Activated CD4-positive, alpha-beta T cell treated with anti-CD3 and anti-CD28 coated beads, Interleukin-2, amount 10 ng/mL, durations not matched to agents 24 days and 14 days (primary cell): ENCODE measurements around the gene GNAQ. TPM values are rescaled to one million over a fixed set of nuclear protein-coding genes. Genes with fewer than 3 reads are reported as not detected.
"Not testable (repeated sequence)": the region's sequence is repeated elsewhere in the genome, so short reads cannot be mapped to it uniquely, and the experiment has no call there.

Source experiments
- DNase-seq: peaks from one replicate; pipeline ENCODE4 v3.0.0; 2022
- H3K27ac Mint-ChIP-seq: one replicate; pipeline ENCODE4 v1.8.0; 2022; ENCODE audit warnings: mild to moderate bottlenecking, mixed read lengths
- H3K27me3 Mint-ChIP-seq: one replicate; pipeline ENCODE4 v1.8.0; 2022; ENCODE audit warnings: mixed read lengths
- H3K36me3 Mint-ChIP-seq: one replicate; pipeline ENCODE4 v1.8.0; 2022; ENCODE audit warnings: low read depth, mild to moderate bottlenecking, mixed read lengths
- H3K4me1 Mint-ChIP-seq: one replicate; pipeline ENCODE4 v1.8.0; 2021; ENCODE audit warnings: mixed read lengths
- H3K4me3 Mint-ChIP-seq: one replicate; pipeline ENCODE4 v1.8.0; 2022; ENCODE audit warnings: mild to moderate bottlenecking, moderate library complexity, mixed read lengths
- H3K9me3 Mint-ChIP-seq: one replicate; pipeline ENCODE4 v1.8.0; 2021; ENCODE audit warnings: mixed read lengths
- intact Hi-C: fragments of 100-400 bp; cut with micrococcal nuclease; formaldehyde crosslinking; loops from one replicate; pipeline ENCODE4 v1.15.1; 2023
- total RNA-seq: library from RNA; stranded (reverse); gene quantifications from 2 replicates; pipeline ENCODE4 v1.2.3, GENCODE V29; 2022

Gene GNAQ
- total RNA-seq, 1 donor from 2014 or later, result 22.7 TPM

GRCh38 chr9:77708064-77708815, 323.4 kb downstream of the GNAQ start:
- Mint-ChIP-seq H3K27ac (no peak overlapping the region), H3K4me1 (peaks cover 9% of the 10 kb centered on the region), H3K4me3 (no peak overlapping the region), H3K27me3 (no peaks in the 10 kb centered on the region), H3K36me3 (peaks cover 1% of the 10 kb centered on the region), H3K9me3 (peaks cover 21% of the 10 kb centered on the region)
- no peak for DNase-seq
- intact Hi-C loops, result no loop called here

GRCh38 chr9:77707383-77708063, 324.1 kb downstream of the GNAQ start:
- intact Hi-C loops, result no loop called here
- no peak for DNase-seq
- Mint-ChIP-seq H3K27me3 (no peaks in the 10 kb centered on the region), H3K4me1 (peaks cover 6% of the 10 kb centered on the region), H3K36me3 (peaks cover 1% of the 10 kb centered on the region), H3K27ac (no peak overlapping the region), H3K9me3 (peaks cover 21% of the 10 kb centered on the region), H3K4me3 (no peak overlapping the region)

DNA sequence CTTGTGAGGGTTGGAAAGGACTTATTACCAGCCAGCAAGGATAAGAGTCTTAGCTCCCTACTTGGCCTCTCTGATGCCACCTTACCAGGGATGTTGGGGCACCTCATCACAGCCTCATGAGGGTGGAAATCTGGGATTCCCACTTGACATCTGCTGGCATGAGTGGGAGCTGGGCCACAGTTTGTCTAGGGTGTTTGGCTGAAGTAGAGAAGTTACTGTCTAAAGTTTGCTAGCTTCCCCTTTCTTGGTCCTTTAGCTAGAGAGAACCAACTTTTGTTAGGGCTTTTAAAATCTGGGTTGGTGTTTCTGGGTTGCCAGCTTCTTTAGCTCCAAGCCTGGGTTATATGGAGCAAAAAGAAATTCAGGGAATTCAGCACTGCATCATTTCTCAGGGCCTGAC, 326.0 kb downstream of the GNAQ start:
- peaks cover 24% of the 10 kb centered on the region for H3K9me3 Mint-ChIP-seq
- intact Hi-C loops, result no loop called here
- H3K27ac Mint-ChIP-seq, result no peak overlapping the region
- H3K4me1 Mint-ChIP-seq, result peaks cover 2% of the 10 kb centered on the region
- no peak for DNase-seq
- H3K36me3 Mint-ChIP-seq, result peaks cover 1% of the 10 kb centered on the region
- H3K4me3 Mint-ChIP-seq, result no peak overlapping the region
- H3K27me3 Mint-ChIP-seq, result peaks cover under 1% of the 10 kb centered on the region

DNA sequence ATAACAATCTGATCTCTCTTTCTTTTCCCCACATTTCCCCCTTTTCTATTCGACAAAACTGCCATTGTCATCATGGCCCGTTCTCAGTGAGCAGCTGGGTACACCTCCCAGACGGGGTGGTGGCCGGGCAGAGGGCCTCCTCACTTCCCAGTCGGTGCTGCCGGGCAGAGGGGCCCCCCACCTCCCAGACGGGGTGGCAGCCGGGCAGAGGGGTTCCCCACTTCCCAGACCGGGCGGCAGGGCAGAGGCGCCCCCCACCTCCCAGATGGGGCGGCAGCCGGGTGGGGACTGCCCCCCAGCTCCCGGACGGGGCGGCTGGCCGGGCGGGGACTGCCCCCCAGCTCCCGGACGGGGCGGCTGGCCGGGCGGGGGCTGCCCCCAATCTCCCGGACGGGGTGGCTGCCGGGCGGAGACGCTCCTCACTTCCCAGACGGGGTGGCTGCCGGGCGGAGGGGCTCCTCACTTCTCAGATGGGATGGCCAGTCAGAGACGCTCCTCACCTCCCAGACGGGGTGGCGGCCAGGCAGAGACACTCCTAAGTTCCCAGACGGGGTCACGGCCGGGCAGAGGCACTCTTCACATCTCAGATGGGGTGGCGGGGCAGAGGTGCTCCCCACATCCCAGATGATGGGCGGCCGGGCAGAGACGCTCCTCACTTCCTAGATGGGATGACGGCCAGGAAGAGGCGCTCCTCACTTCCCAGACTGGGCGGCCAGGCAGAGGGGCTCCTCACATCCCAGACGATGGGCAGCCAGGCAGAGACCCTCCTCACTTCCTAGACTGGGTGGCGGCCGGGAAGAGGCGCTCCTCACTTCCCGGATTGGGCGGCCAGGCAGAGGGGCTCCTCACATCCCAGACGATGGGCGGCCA, 328.9 kb downstream of the GNAQ start:
- H3K27ac Mint-ChIP-seq, H3K4me1 Mint-ChIP-seq, H3K27me3 Mint-ChIP-seq, DNase-seq, H3K9me3 Mint-ChIP-seq, H3K36me3 Mint-ChIP-seq, intact Hi-C loops, H3K4me3 Mint-ChIP-seq: not testable (repeated sequence)

DNA sequence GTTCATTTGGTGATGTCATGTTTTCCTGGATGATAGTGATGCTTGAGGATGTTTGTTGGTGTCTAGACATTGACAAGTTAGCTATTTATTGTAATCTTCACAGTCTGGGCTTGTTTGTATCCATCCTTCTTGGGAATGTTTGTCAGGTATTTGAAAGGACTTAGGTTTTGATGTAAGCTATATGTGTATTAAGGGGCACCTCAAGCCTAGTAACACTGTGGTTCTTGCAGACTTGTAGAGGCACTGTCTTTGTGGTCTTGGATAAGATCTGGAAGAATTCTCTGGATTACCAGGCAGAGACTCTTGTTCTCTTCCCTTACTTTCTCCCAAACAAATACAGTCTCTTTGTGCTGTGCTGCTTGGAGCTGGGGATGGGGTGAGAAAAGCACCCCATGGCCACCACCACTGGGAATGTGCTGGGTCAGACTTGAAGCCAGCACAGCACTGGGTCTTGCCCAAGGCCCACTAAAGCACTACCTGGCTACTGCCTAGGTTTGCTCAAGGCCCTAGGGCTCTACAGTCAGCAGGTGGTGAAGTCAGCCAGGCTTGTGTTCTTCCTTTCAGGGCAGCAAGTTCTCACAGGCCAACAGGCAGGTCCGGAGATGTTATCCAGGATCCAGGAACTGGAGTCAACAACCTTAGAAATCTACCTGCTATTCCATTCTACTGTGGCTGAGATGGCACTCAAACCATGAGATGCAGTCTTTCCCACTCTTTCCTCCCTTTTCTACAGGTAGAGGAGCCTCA, 334.2 kb downstream of the GNAQ start:
- intact Hi-C loops, result no loop called here
- H3K27ac Mint-ChIP-seq, result no peak overlapping the region
- H3K27me3 Mint-ChIP-seq, result peaks cover 21% of the 10 kb centered on the region
- no peak overlapping the region for H3K4me3 Mint-ChIP-seq
- peak; percentile 42 for DNase-seq
- peaks cover 9% of the 10 kb centered on the region for H3K9me3 Mint-ChIP-seq
- H3K4me1 Mint-ChIP-seq, result no peaks in the 10 kb centered on the region
- H3K36me3 Mint-ChIP-seq, result no peaks in the 10 kb centered on the region

DNA sequence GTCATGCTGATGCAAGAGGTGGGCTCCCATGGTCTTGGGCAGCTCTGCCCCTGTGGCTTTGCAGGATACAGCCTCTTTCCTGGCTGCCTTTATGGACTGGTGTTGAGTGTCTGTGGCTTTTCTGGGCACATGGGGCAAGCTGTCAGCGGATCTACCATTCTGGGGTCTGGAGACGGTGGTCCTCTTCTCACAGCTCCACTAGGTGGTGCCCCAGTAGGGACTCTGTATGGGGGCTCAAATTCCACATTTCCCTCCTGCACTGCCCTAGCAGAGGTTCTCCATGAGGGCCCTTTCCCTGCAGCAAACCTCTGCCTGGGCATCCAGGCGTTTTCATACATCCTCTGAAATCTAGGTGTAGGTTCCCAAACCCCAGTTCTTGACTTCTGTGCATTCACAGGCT, 340.9 kb downstream of the GNAQ start:
- H3K4me1 Mint-ChIP-seq, H3K4me3 Mint-ChIP-seq, DNase-seq, H3K36me3 Mint-ChIP-seq, intact Hi-C loops, H3K9me3 Mint-ChIP-seq, H3K27ac Mint-ChIP-seq: not testable (repeated sequence)
- H3K27me3 Mint-ChIP-seq, result peaks cover 14% of the 10 kb centered on the region

GRCh38 chr9:77690119-77690518, 341.5 kb downstream of the GNAQ start:
- H3K4me1 Mint-ChIP-seq, result not testable (repeated sequence)

DNA sequence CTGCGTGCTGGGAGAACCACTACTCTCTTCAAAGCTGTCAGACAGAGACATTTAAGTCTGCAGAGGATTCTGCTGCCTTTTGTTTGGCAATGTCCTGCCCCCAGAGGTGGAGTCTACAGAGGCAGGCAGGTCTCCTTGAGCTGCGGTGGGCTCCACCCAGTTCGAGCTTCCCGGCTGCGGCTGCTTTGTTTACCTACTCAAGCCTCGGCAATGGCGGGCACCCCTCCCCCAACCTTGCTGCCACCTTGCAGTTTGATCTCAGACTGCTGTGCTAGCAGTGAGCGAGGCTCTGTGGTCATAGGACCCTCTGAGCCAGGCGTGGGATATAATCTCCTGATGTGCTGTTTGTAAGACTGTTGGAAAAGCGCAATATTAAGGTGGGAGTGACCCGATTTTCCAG, 343.9 kb downstream of the GNAQ start:
- DNase-seq, H3K4me3 Mint-ChIP-seq, H3K4me1 Mint-ChIP-seq, intact Hi-C loops, H3K27ac Mint-ChIP-seq, H3K27me3 Mint-ChIP-seq, H3K36me3 Mint-ChIP-seq, H3K9me3 Mint-ChIP-seq: not testable (repeated sequence)

More at GRCh38 chr9:77690119-77690518, 341.5 kb downstream of the GNAQ start:
- H3K27ac Mint-ChIP-seq, H3K36me3 Mint-ChIP-seq, intact Hi-C loops, H3K4me3 Mint-ChIP-seq, DNase-seq, H3K9me3 Mint-ChIP-seq: not testable (repeated sequence)
- H3K27me3 Mint-ChIP-seq, result peaks cover 10% of the 10 kb centered on the region

GRCh38 chr9:77680581-77680980, 351.0 kb downstream of the GNAQ start:
- intact Hi-C loops, result no loop called here
- no peak overlapping the region for H3K4me3 Mint-ChIP-seq
- no peaks in the 10 kb centered on the region for H3K9me3 Mint-ChIP-seq
- no peak for DNase-seq
- peaks cover 2% of the 10 kb centered on the region for H3K27me3 Mint-ChIP-seq
- H3K27ac Mint-ChIP-seq, result no peak overlapping the region
- H3K4me1 Mint-ChIP-seq, result no peaks in the 10 kb centered on the region
- no peaks in the 10 kb centered on the region for H3K36me3 Mint-ChIP-seq

DNA sequence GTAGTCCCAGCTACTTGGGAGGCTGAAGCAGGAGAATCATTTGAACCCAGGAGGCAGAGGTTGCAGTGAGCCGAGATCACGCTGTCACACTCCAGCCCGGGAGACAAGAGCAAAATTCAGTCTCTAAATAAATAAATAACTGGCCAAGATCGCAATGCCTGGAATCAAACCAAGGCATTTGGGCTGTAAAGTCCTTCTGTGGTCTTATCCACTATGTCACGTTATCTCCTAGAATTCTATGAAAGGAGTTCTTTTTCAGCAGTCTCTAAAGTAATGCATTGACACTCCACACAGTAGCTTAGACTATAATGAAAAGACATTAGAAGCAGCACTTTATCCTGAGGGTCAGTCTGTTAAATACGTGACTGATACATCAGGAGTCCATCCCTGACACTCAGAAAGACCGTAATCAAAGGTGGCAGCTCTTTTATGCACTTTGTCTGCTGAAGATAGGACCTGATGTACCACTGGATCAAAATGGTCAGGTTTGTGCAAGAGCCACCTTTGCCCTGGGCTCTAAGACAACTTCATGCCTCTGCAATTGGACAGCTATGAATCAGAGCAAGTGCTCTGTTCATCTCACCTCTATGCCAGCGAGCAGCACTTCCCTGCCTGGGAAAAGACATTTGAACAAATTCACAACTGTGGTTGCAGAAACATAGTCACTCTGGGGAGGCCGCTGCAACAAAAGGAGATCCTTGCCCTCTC, 351.8 kb downstream of the GNAQ start:
- Mint-ChIP-seq H3K27ac (no peak overlapping the region), H3K36me3 (no peaks in the 10 kb centered on the region), H3K4me3 (no peak overlapping the region), H3K9me3 (no peaks in the 10 kb centered on the region), H3K4me1 (no peaks in the 10 kb centered on the region), H3K27me3 (peaks cover 2% of the 10 kb centered on the region)
- no peak for DNase-seq
- intact Hi-C loops, result no loop called here

GRCh38 chr9:77679088-77679487, 352.5 kb downstream of the GNAQ start:
- Mint-ChIP-seq H3K36me3 (no peaks in the 10 kb centered on the region), H3K4me1 (no peaks in the 10 kb centered on the region), H3K27me3 (peaks cover 2% of the 10 kb centered on the region), H3K9me3 (no peaks in the 10 kb centered on the region), H3K27ac (no peak overlapping the region), H3K4me3 (no peak overlapping the region)
- no peak for DNase-seq
- intact Hi-C loops, result no loop called here

- no peaks in the 10 kb centered on the region for H3K27me3 Mint-ChIP-seq
- no peak for DNase-seq
- H3K9me3 Mint-ChIP-seq, result no peaks in the 10 kb centered on the region
- no peaks in the 10 kb centered on the region for H3K4me1 Mint-ChIP-seq
- H3K4me3 Mint-ChIP-seq, result no peak overlapping the region
- no peak overlapping the region for H3K27ac Mint-ChIP-seq
- H3K36me3 Mint-ChIP-seq, result no peaks in the 10 kb centered on the region
- intact Hi-C loops, result no loop called here
Observed at GRCh38 chr9:77677957-77678535, 353.6 kb downstream of the GNAQ start.

- H3K36me3 Mint-ChIP-seq, result no peaks in the 10 kb centered on the region
Observed at GRCh38 chr9:77677397-77677796, 354.2 kb downstream of the GNAQ start.

More at GRCh38 chr9:77677397-77677796, 354.2 kb downstream of the GNAQ start:
- H3K4me3 Mint-ChIP-seq, result no peak overlapping the region
- intact Hi-C loops, result no loop called here
- no peak overlapping the region for H3K27ac Mint-ChIP-seq
- H3K4me1 Mint-ChIP-seq, result no peaks in the 10 kb centered on the region
- H3K9me3 Mint-ChIP-seq, result no peaks in the 10 kb centered on the region
- no peak for DNase-seq
- H3K27me3 Mint-ChIP-seq, result no peaks in the 10 kb centered on the region
